Smooth muscle cell (in vitro differentiated cells): ENCODE data around the gene INHBE. TPM values are rescaled to one million over a fixed set of nuclear protein-coding genes. Genes with fewer than 3 reads are reported as not detected.
"Not testable (repeated sequence)": the region's sequence is repeated elsewhere in the genome, so short reads cannot be mapped to it uniquely, and the experiment has no call there.

ENCODE experiments used
- DNase-seq: peaks from one replicate; lab custom pipeline; 2025; ENCODE audit not compliant: unreplicated experiment; lab: John Stamatoyannopoulos, UW
- H2AFZ ChIP-seq: fragments of 200-600 bp; sonication (generic); 2 replicates; pipeline ENCODE4 v1.6.0; 2016; ENCODE audit warnings: antibody characterized with exemption, low read depth, mild to moderate bottlenecking
- H3F3A ChIP-seq: fragments of 200-600 bp; sonication (generic); 2 replicates; pipeline ENCODE4 v1.6.0; 2017; ENCODE audit warnings: antibody characterized with exemption, low read depth
- H3K27ac ChIP-seq: fragments of 200-600 bp; sonication (generic); 2 replicates; pipeline ENCODE4 v1.5.1; 2016; ENCODE audit warnings: low read depth, mild to moderate bottlenecking
- H3K27me3 ChIP-seq: fragments of 200-600 bp; sonication (generic); 2 replicates; pipeline ENCODE4 v1.6.1; 2016; ENCODE audit warnings: low read depth, mild to moderate bottlenecking
- H3K36me3 ChIP-seq: fragments of 200-600 bp; sonication (generic); 2 replicates; pipeline ENCODE4 v1.5.1; 2016; ENCODE audit warnings: low read depth
- H3K4me1 ChIP-seq: fragments of 200-600 bp; sonication (generic); 2 replicates; pipeline ENCODE4 v1.5.1; 2016; ENCODE audit warnings: low read depth
- H3K4me2 ChIP-seq: fragments of 200-600 bp; sonication (generic); 2 replicates; pipeline ENCODE4 v1.6.0; 2016; ENCODE audit warnings: mild to moderate bottlenecking
- H3K4me3 ChIP-seq: fragments of 200-600 bp; sonication (generic); 2 replicates; pipeline ENCODE4 v1.5.1; 2016; ENCODE audit warnings: mild to moderate bottlenecking
- H3K79me2 ChIP-seq: fragments of 200-600 bp; sonication (generic); 2 replicates; pipeline ENCODE4 v1.6.0; 2016; ENCODE audit warnings: low read depth, mild to moderate bottlenecking
- H3K9ac ChIP-seq: fragments of 200-600 bp; sonication (generic); 2 replicates; pipeline ENCODE4 v1.6.0; 2016; ENCODE audit warnings: low read depth
- H3K9me3 ChIP-seq: fragments of 200-600 bp; sonication (generic); replicated peaks from 2 replicates; pipeline ENCODE4 v1.5.1; 2016; ENCODE audit warnings: low read depth
- H4K20me1 ChIP-seq: fragments of 200-600 bp; sonication (generic); 2 replicates; pipeline ENCODE4 v1.6.0; 2016; ENCODE audit warnings: low read depth
- CTCF ChIP-seq: fragments of 200-600 bp; sonication (generic); IDR thresholded peaks from 2 replicates; pipeline ENCODE4 v1.5.1; 2017; ENCODE audit warnings: borderline replicate concordance, mild to moderate bottlenecking, antibody characterized with exemption; ENCODE audit not compliant: insufficient read depth, poor library complexity, severe bottlenecking
- WGBS: methylation state at CpG from one replicate; pipeline ENCODE4 v1.1.7; 2016; ENCODE audit warnings: low lambda C conversion rate; 5-methylcytosine and 5-hydroxymethylcytosine counted together
- polyA plus RNA-seq: library from polyadenylated mRNA; unstranded; fragments of >200 nt; fragmentation: Nextera tagmentation; extraction: Ambion mirVana; gene quantifications from 2 replicates; pipeline ENCODE4 v1.2.1, GENCODE V29; 2016
- total RNA-seq: library from RNA; depleted of rRNA; stranded (reverse); fragments of >200 nt; gene quantifications from 2 replicates; pipeline ENCODE4 v1.2.3, GENCODE V29; 2014

The INHBE gene
- total and polyA plus RNA-seq, 2 experiments from 2014 or later = 2.1 to 11.5 TPM

GRCh38 chr12:57439762-57440266 lies 15.3 kb upstream of the INHBE start:
- Histone ChIP-seq H3K27me3 (no peaks in the 10 kb centered on the region), H3F3A (no peaks in the 10 kb centered on the region), H3K9ac (no peak overlapping the region), H3K4me1 (no peaks in the 10 kb centered on the region), H3K9me3 (no peaks in the 10 kb centered on the region), H2AFZ (no peak overlapping the region), H3K27ac (no peak overlapping the region), H3K36me3 (no peaks in the 10 kb centered on the region), H3K79me2 (no peaks in the 10 kb centered on the region), H3K4me2 (no peak overlapping the region), H3K4me3 (no peak overlapping the region), H4K20me1 (no peaks in the 10 kb centered on the region)
- TF ChIP-seq CTCF = no peak
- DNase-seq = no peak
- WGBS = 80% methylated on average over 4 of the region's 4 CpGs

- not testable (repeated sequence) for H3K9ac ChIP-seq, H3K9me3 ChIP-seq, H2AFZ ChIP-seq, H3F3A ChIP-seq, H3K4me2 ChIP-seq, H3K36me3 ChIP-seq, DNase-seq, H4K20me1 ChIP-seq, H3K4me1 ChIP-seq, H3K27ac ChIP-seq, H3K79me2 ChIP-seq, H3K27me3 ChIP-seq, H3K4me3 ChIP-seq
- WGBS = 90% methylated on average over 2 of the region's 2 CpGs
Observed at GRCh38 chr12:57441393-57441792, 13.7 kb upstream of the INHBE start.

- no peak overlapping the region for H2AFZ ChIP-seq
- no peaks in the 10 kb centered on the region for H3K9me3 ChIP-seq
- no peaks in the 10 kb centered on the region for H3K27me3 ChIP-seq
- DNase-seq = no peak
- no peaks in the 10 kb centered on the region for H4K20me1 ChIP-seq
- H3K4me2 ChIP-seq = no peak overlapping the region
- H3K4me1 ChIP-seq = no peaks in the 10 kb centered on the region
- 82% methylated on average over 1 of the region's 1 CpG for WGBS
- no peak for TF ChIP-seq CTCF
- no peaks in the 10 kb centered on the region for H3K79me2 ChIP-seq
- H3K9ac ChIP-seq = no peak overlapping the region
- no peaks in the 10 kb centered on the region for H3K36me3 ChIP-seq
- no peak overlapping the region for H3K27ac ChIP-seq
- H3F3A ChIP-seq = no peaks in the 10 kb centered on the region
- no peak overlapping the region for H3K4me3 ChIP-seq
Observed at GRCh38 chr12:57441846-57442427, 13.2 kb upstream of the INHBE start.

- H3K9ac ChIP-seq, H3K4me2 ChIP-seq, H3K27me3 ChIP-seq, H3K4me1 ChIP-seq, H2AFZ ChIP-seq, H3K79me2 ChIP-seq, H3F3A ChIP-seq, H3K4me3 ChIP-seq, H3K27ac ChIP-seq, DNase-seq, H3K36me3 ChIP-seq, H4K20me1 ChIP-seq, H3K9me3 ChIP-seq: not testable (repeated sequence)
- 83% methylated on average over 6 of the region's 6 CpGs for WGBS
Observed at GRCh38 chr12:57444337-57444736, 10.8 kb upstream of the INHBE start.

- 83% methylated on average over 5 of the region's 5 CpGs for WGBS
- no peak overlapping the region for H3K9ac ChIP-seq
- no peaks in the 10 kb centered on the region for H3K9me3 ChIP-seq
- H2AFZ ChIP-seq = no peak overlapping the region
- H3K27ac ChIP-seq = no peak overlapping the region
- no peaks in the 10 kb centered on the region for H3K79me2 ChIP-seq
- TF ChIP-seq CTCF = no peak
- no peak overlapping the region for H3K4me2 ChIP-seq
- no peak overlapping the region for H3K4me3 ChIP-seq
- H3K27me3 ChIP-seq = no peaks in the 10 kb centered on the region
- H3K4me1 ChIP-seq = no peaks in the 10 kb centered on the region
- DNase-seq = no peak
- no peaks in the 10 kb centered on the region for H3F3A ChIP-seq
- no peaks in the 10 kb centered on the region for H4K20me1 ChIP-seq
- H3K36me3 ChIP-seq = no peaks in the 10 kb centered on the region
Observed at GRCh38 chr12:57444744-57445143, 10.4 kb upstream of the INHBE start.
